Endothelial cell of umbilical vein (primary cell): ENCODE measurements around the gene DDX24. TPM values are rescaled to one million over a fixed set of nuclear protein-coding genes. Genes with fewer than 3 reads are reported as not detected.

Experiments
- BruUV-seq: library from RNA; stranded (reverse); fragments of 400-500 nt; replicated peaks from 2 replicates; lab custom pipeline; 2021; lab: Mats Ljungman, UMichigan
- CTCF ChIA-PET: fragments of 300-600, 350-600 bp; sonication (Branson Sonifier 250); formaldehyde crosslinking; loops from one replicate; lab custom pipeline; 2021; ENCODE audit warnings: antibody characterized with exemption, inconsistent platforms; lab: Charles Lee
- POLR2A ChIA-PET: fragments of 300-600, 350-600 bp; sonication (Branson Sonifier 250); formaldehyde crosslinking; loops from one replicate; lab custom pipeline; 2021; ENCODE audit warnings: antibody characterized with exemption, inconsistent platforms; lab: Charles Lee
- DNase-seq: peaks from one replicate; pipeline ENCODE4 v3.0.0-alpha.2; 2011; ENCODE audit warnings: low read depth, low spot score
- FAIRE-seq: peaks from 2 replicates; lab custom pipeline; 2011; peaks lifted over from hg19 to GRCh38; lab: Jason Lieb, UNC
- H2AFZ ChIP-seq: 2 replicates; pipeline ENCODE4 v1.6.0; 2012; ENCODE audit warnings: low read depth, low read length, control low read depth, inconsistent platforms
- H3K27ac ChIP-seq: 2 replicates; pipeline ENCODE4 v1.5.1; 2011; ENCODE audit warnings: low read depth, mild to moderate bottlenecking, control low read depth, low read length, moderate library complexity; ENCODE audit not compliant: insufficient read depth
- H3K27me3 ChIP-seq, 2 experiments: 2 replicates each; pipeline versions ENCODE4 v1.6.0 to v1.6.1; 2011; ENCODE audit warnings: low read length in 2 of 2, mixed read lengths in 1 of 2; ENCODE audit not compliant: control insufficient read depth in 2 of 2, insufficient read depth in 2 of 2
- H3K36me3 ChIP-seq, 2 experiments: 2 replicates in 1 of 2; 3 replicates in 1 of 2; pipeline ENCODE4 v1.5.1; 2011; ENCODE audit warnings: low read length in 2 of 2, mild to moderate bottlenecking in 1 of 2, moderate library complexity in 1 of 2; ENCODE audit not compliant: control insufficient read depth in 2 of 2, insufficient read depth in 2 of 2; ENCODE audit errors: extremely low read depth in 1 of 2
- H3K4me1 ChIP-seq: 3 replicates; pipeline ENCODE4 v1.5.1; 2011; ENCODE audit warnings: mild to moderate bottlenecking, low read length; ENCODE audit not compliant: control insufficient read depth, insufficient read depth; ENCODE audit errors: extremely low read depth
- H3K4me2 ChIP-seq: 2 replicates; pipeline ENCODE4 v1.6.1; 2011; ENCODE audit warnings: low read length, control low read depth, mixed read lengths; ENCODE audit not compliant: insufficient read depth
- H3K4me3 ChIP-seq, 3 experiments: fragments of 200-600 bp in 1 of 3; sonication (generic), shearing (Covaris generic) in 1 of 3; replicated peaks in 1 of 3; 2 replicates each; pipeline ENCODE4 v1.5.1; 2011 to 2016; ENCODE audit warnings: control low read depth in 3 of 3, low read length in 3 of 3, mild to moderate bottlenecking in 2 of 3, inconsistent platforms in 1 of 3, low read depth in 1 of 3, moderate library complexity in 1 of 3; ENCODE audit not compliant: insufficient read depth in 1 of 3
- H3K79me2 ChIP-seq: 2 replicates; pipeline ENCODE4 v1.6.0; 2012; ENCODE audit warnings: low read length, inconsistent platforms; ENCODE audit not compliant: control insufficient read depth, insufficient read depth
- H3K9ac ChIP-seq: replicated peaks from 2 replicates; pipeline ENCODE3; 2011; ENCODE audit warnings: low read length, control low read depth; ENCODE audit not compliant: insufficient read depth; ENCODE audit errors: extremely low read depth
- H3K9me1 ChIP-seq: replicated peaks from 3 replicates; pipeline ENCODE4 v1.6.0; 2011; ENCODE audit warnings: mild to moderate bottlenecking, low read length; ENCODE audit not compliant: control insufficient read depth, insufficient read depth; ENCODE audit errors: extremely low read depth
- H3K9me3 ChIP-seq: replicated peaks from 2 replicates; pipeline ENCODE4 v1.5.1; 2012; ENCODE audit warnings: low read length, inconsistent platforms; ENCODE audit not compliant: control insufficient read depth, insufficient read depth
- H4K20me1 ChIP-seq: replicated peaks from 2 replicates; pipeline ENCODE3; 2011; ENCODE audit warnings: mild to moderate bottlenecking, low read length; ENCODE audit not compliant: control insufficient read depth, insufficient read depth; ENCODE audit errors: extremely low read depth
- CTCF ChIP-seq, 2 donors: IDR thresholded peaks; 1 replicate in 1 of 2; 2 replicates in 1 of 2; pipeline ENCODE4 v1.5.1; 2011; ENCODE audit warnings: low read length in 2 of 2, mild to moderate bottlenecking in 2 of 2, moderate library complexity in 2 of 2, control low read depth in 1 of 2, inconsistent platforms in 1 of 2, low read depth in 1 of 2; ENCODE audit not compliant: insufficient read depth in 1 of 2; ENCODE audit errors: extremely low read depth in 1 of 2
- EZH2 ChIP-seq: IDR thresholded peaks from 2 replicates; pipeline ENCODE4 v1.6.1; 2012; ENCODE audit warnings: borderline replicate concordance, low read depth, mild to moderate bottlenecking, moderate library complexity, low read length, inconsistent platforms; ENCODE audit not compliant: severe bottlenecking
- FOS ChIP-seq: IDR thresholded peaks from 2 replicates; pipeline ENCODE4 v1.6.1; 2011; ENCODE audit warnings: mild to moderate bottlenecking, low read length, moderate library complexity, borderline replicate concordance; ENCODE audit not compliant: insufficient read depth
- GATA2 ChIP-seq: IDR thresholded peaks from 2 replicates; pipeline ENCODE4 v1.7.0; 2011; ENCODE audit warnings: low read depth, mild to moderate bottlenecking, moderate library complexity, mixed read lengths, low read length; ENCODE audit not compliant: insufficient read length, insufficient read depth
- JUN ChIP-seq: IDR thresholded peaks from 2 replicates; pipeline ENCODE4 v1.6.1; 2011; ENCODE audit warnings: borderline replicate concordance, low read depth; ENCODE audit not compliant: insufficient read length, insufficient read depth
- MAX ChIP-seq: IDR thresholded peaks from 2 replicates; pipeline ENCODE4 v1.6.1; 2011; ENCODE audit not compliant: insufficient read depth, insufficient read length
- MYC ChIP-seq: IDR thresholded peaks from one replicate; pipeline ENCODE4 v1.6.1; 2011; ENCODE audit warnings: mild to moderate bottlenecking, low read depth, low read length
- POLR2A ChIP-seq: IDR thresholded peaks from 2 replicates; pipeline ENCODE4 v1.6.1; 2012; ENCODE audit warnings: low read depth, mild to moderate bottlenecking, control low read depth, low read length
- POLR2AphosphoS5 ChIP-seq: IDR thresholded peaks from 2 replicates; pipeline ENCODE4 v1.6.1; 2012; ENCODE audit warnings: low read depth, mild to moderate bottlenecking, control low read depth, low read length, moderate library complexity; ENCODE audit not compliant: insufficient read depth
- dilution Hi-C: fragments of 300-500 bp; cut with MboI; formaldehyde crosslinking; loops from one replicate; pipeline ENCODE4 v1.15.0; 2019; ENCODE audit warnings: low sequenced_read_pairs; ENCODE audit not compliant: extremely low pct_ligation_motif_present
- intact Hi-C: fragments of 100-400 bp; cut with micrococcal nuclease; formaldehyde crosslinking; loops from one replicate; pipeline ENCODE4 v1.10.0; 2022
- polyA plus RNA-seq, 4 experiments: library from polyadenylated mRNA; depleted of rRNA in 3 of 4; stranded (reverse) in 3 of 4; unstranded in 1 of 4; fragments of >200 nt; gene quantifications; 2 replicates each; pipeline versions ENCODE4 v1.2.1 to v1.2.3, GENCODE V29; 2011 to 2012; ENCODE audit warnings: missing spikeins in 1 of 4
- total RNA-seq: library from RNA; stranded (reverse); gene quantifications from 2 replicates; pipeline ENCODE4 v1.2.3, GENCODE V29; 2021

The DDX24 gene
- total and polyA plus RNA-seq, 2 donors (not counting 3 experiments of a cell fraction or from before 2014, with no cell fraction given), result 88.3 to 141 TPM

- FAIRE-seq (no peak), DNase-seq (no peak)
- Histone ChIP-seq H3K4me1 (peaks cover 9% of the 10 kb centered on the region), H3K9me1 (no peaks in the 10 kb centered on the region), H3K36me3 (no peaks in the 10 kb centered on the region), H3K4me2 (no peak overlapping the region), H3K27ac (no peak overlapping the region), H3K9me3 (no peaks in the 10 kb centered on the region), H3K79me2 (no peaks in the 10 kb centered on the region), H3K27me3 (no peaks in the 10 kb centered on the region), H3K9ac (no peak overlapping the region), H4K20me1 (no peaks in the 10 kb centered on the region), H3K4me3 (no peak overlapping the region), H2AFZ (no peak overlapping the region)
- POLR2A ChIA-PET, result no interaction called here
- dilution Hi-C loops, result no loop called here
- intact Hi-C loops, result no loop called here
- TF ChIP-seq EZH2 (no peak), POLR2A (no peak), JUN (no peak), POLR2AphosphoS5 (no peak), GATA2 (no peak), MYC (no peak), MAX (no peak), CTCF (IDR thresholded peaks at IDR 0.05; ENCODE audit: extremely low read depth in 1 of 2, insufficient read depth in 1 of 2, low read depth in 1 of 2, low read length in 2 of 2) (no peak), FOS (no peak)
- CTCF ChIA-PET, result interaction anchor here (0.6 to 2.0 kb wide), 4 partner anchors 9 to 91 kb away, joined by 3 to 10 read pairs (median 3); no protein-coding TSS in a partner anchor
- BruUV-seq, result no TSS peak
Observed at GRCh38 chr14:94127330-94127729, 46.3 kb upstream of the DDX24 start.
